ENCODE measurements around the gene TMEM184A.
A peak's percentile ranks its signal among the peaks of the same experiment; 100 is the strongest.

DNA sequence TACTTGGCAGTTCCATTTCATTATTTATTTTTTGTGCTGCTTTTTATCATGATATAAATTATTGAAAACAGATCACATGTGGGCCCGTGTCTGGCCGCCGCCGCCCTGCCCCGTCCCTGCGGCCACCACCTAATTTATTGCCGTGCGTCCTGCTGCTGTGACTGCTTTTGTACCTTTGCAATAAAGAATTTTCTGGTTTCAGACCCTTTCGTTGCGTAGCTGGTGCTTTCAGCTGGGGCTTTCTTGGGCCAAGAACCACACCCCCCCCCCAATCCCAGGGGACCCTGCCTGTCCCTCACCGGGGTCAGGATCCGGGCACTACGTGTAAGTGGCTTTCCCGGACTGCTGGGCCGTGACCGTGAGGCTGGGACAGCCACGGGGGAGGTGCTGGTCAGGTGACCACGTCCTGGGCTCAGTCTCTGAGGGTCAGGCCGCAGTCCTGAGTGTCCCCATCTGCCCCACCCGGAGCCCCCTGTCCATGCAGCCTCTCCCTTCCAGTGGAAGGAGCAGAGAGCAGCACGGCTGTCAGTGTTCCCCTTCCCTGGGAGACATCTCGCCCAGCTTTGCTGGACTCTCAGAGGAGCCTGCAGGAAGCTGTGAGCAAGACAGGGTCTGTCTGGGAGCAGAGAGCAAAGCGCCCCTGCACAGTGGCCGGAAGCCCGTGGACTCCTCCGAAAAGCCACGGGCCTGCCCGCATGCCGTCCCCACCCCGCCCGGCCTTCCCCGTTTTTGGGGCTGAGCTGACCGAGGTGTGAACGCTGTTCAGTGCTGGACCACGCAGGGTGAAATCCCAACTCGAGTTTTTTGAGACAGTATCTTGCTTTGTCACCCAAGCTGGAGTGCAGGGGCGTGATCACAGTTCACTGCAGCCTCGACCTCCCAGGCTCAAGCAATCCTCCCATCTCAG, 12.9 kb downstream of the TMEM184A start:
- TF ChIP-seq RNF2 (IDR thresholded peaks at IDR 0.05; ENCODE audit: borderline replicate concordance, low read depth) (no peak), RFX5 (IDR thresholded peaks at IDR 0.05) (no peak), HOXA7 (CRISPR knock-in tag; IDR thresholded peaks at IDR 0.05) (peak; percentile 60), EP300 (IDR thresholded peaks at IDR 0.05) (no peak), CHD2 (IDR thresholded peaks at IDR 0.05; ENCODE audit: low read length, partially characterized antibody) (peak; percentile 22)
- TF ChIP-seq, protein P1, sequence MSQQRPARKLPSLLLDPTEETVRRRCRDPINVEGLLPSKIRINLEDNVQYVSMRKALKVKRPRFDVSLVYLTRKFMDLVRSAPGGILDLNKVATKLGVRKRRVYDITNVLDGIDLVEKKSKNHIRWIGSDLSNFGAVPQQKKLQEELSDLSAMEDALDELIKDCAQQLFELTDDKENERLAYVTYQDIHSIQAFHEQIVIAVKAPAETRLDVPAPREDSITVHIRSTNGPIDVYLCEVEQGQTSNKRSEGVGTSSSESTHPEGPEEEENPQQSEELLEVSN (IDR thresholded peaks at IDR 0.05; ENCODE audit: borderline replicate concordance, low read depth) = peak; percentile 44; the same call in 1 of the 2 replicates
- TF ChIP-seq, protein P2, sequence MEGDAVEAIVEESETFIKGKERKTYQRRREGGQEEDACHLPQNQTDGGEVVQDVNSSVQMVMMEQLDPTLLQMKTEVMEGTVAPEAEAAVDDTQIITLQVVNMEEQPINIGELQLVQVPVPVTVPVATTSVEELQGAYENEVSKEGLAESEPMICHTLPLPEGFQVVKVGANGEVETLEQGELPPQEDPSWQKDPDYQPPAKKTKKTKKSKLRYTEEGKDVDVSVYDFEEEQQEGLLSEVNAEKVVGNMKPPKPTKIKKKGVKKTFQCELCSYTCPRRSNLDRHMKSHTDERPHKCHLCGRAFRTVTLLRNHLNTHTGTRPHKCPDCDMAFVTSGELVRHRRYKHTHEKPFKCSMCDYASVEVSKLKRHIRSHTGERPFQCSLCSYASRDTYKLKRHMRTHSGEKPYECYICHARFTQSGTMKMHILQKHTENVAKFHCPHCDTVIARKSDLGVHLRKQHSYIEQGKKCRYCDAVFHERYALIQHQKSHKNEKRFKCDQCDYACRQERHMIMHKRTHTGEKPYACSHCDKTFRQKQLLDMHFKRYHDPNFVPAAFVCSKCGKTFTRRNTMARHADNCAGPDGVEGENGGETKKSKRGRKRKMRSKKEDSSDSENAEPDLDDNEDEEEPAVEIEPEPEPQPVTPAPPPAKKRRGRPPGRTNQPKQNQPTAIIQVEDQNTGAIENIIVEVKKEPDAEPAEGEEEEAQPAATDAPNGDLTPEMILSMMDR (IDR thresholded peaks at IDR 0.05) = peak; percentile 2; the same call in 1 of the 3 replicates
- TF ChIP-seq, protein P3, sequence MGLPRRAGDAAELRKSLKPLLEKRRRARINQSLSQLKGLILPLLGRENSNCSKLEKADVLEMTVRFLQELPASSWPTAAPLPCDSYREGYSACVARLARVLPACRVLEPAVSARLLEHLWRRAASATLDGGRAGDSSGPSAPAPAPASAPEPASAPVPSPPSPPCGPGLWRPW (IDR thresholded peaks at IDR 0.05) = no peak
- TF ChIP-seq, protein P4, sequence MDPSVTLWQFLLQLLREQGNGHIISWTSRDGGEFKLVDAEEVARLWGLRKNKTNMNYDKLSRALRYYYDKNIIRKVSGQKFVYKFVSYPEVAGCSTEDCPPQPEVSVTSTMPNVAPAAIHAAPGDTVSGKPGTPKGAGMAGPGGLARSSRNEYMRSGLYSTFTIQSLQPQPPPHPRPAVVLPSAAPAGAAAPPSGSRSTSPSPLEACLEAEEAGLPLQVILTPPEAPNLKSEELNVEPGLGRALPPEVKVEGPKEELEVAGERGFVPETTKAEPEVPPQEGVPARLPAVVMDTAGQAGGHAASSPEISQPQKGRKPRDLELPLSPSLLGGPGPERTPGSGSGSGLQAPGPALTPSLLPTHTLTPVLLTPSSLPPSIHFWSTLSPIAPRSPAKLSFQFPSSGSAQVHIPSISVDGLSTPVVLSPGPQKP (IDR thresholded peaks at IDR 0.05; ENCODE audit: low read depth, low read length) = no peak

Measured in A549 (cell line).